Measurements from ENCODE around the gene ELFN1.
"Not testable (repeated sequence)": the region's sequence is repeated elsewhere in the genome, so short reads cannot be mapped to it uniquely, and the experiment has no call there.

DNA sequence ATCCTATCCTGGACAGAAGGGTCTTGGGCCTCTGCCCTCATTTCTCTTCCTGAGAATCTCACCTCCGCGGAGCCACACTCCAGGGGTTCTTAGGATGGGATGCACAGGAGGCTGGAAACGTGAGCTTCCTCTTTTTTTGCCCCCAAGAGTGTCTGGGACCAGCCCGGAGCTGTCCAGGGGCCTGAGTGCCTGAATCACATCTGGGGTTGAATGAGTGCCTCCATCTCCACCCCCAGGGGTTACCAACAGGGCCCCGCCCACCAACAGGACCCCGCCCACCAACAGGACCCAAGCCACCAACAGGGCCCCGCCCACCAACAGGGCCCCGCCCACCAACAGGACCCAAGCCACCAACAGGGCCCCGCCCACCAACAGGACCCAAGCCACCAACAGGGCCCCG is 48.8 kb downstream of the ELFN1 start:
- TF ChIP-seq, protein P1, sequence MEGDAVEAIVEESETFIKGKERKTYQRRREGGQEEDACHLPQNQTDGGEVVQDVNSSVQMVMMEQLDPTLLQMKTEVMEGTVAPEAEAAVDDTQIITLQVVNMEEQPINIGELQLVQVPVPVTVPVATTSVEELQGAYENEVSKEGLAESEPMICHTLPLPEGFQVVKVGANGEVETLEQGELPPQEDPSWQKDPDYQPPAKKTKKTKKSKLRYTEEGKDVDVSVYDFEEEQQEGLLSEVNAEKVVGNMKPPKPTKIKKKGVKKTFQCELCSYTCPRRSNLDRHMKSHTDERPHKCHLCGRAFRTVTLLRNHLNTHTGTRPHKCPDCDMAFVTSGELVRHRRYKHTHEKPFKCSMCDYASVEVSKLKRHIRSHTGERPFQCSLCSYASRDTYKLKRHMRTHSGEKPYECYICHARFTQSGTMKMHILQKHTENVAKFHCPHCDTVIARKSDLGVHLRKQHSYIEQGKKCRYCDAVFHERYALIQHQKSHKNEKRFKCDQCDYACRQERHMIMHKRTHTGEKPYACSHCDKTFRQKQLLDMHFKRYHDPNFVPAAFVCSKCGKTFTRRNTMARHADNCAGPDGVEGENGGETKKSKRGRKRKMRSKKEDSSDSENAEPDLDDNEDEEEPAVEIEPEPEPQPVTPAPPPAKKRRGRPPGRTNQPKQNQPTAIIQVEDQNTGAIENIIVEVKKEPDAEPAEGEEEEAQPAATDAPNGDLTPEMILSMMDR (IDR thresholded peaks at IDR 0.05; ENCODE audit: insufficient read depth, low read length), result not testable (repeated sequence)
- not testable (repeated sequence) for TF ChIP-seq GABPA, POLR2AphosphoS5 (IDR thresholded peaks at IDR 0.05; ENCODE audit: low read depth)
- TF ChIP-seq, protein P2, sequence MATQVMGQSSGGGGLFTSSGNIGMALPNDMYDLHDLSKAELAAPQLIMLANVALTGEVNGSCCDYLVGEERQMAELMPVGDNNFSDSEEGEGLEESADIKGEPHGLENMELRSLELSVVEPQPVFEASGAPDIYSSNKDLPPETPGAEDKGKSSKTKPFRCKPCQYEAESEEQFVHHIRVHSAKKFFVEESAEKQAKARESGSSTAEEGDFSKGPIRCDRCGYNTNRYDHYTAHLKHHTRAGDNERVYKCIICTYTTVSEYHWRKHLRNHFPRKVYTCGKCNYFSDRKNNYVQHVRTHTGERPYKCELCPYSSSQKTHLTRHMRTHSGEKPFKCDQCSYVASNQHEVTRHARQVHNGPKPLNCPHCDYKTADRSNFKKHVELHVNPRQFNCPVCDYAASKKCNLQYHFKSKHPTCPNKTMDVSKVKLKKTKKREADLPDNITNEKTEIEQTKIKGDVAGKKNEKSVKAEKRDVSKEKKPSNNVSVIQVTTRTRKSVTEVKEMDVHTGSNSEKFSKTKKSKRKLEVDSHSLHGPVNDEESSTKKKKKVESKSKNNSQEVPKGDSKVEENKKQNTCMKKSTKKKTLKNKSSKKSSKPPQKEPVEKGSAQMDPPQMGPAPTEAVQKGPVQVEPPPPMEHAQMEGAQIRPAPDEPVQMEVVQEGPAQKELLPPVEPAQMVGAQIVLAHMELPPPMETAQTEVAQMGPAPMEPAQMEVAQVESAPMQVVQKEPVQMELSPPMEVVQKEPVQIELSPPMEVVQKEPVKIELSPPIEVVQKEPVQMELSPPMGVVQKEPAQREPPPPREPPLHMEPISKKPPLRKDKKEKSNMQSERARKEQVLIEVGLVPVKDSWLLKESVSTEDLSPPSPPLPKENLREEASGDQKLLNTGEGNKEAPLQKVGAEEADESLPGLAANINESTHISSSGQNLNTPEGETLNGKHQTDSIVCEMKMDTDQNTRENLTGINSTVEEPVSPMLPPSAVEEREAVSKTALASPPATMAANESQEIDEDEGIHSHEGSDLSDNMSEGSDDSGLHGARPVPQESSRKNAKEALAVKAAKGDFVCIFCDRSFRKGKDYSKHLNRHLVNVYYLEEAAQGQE (IDR thresholded peaks at IDR 0.05; ENCODE audit: insufficient replicate concordance, low read depth), result peak; percentile 81
